ENCODE measurements around the gene CNTNAP2.

DNA sequence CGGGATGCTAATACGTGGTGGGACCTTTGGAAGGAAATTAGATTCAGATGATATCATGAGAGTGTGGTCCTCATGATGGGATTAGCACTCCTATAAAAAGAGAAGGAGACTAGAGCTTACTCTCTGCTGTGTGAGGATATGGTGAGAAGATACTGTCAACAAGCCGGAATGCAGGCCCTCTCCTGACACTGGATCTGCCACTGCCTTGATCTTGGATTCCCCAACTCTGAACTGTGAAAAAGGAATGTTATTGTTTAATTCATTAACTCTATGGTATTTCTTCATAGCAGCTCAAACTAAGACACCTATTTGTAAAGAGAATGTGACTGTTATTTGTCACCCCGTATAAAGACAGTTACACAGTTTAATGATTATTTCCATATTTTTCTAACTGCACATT lies 1246.5 kb downstream of the CNTNAP2 start:
- TF ChIP-seq, protein P1, sequence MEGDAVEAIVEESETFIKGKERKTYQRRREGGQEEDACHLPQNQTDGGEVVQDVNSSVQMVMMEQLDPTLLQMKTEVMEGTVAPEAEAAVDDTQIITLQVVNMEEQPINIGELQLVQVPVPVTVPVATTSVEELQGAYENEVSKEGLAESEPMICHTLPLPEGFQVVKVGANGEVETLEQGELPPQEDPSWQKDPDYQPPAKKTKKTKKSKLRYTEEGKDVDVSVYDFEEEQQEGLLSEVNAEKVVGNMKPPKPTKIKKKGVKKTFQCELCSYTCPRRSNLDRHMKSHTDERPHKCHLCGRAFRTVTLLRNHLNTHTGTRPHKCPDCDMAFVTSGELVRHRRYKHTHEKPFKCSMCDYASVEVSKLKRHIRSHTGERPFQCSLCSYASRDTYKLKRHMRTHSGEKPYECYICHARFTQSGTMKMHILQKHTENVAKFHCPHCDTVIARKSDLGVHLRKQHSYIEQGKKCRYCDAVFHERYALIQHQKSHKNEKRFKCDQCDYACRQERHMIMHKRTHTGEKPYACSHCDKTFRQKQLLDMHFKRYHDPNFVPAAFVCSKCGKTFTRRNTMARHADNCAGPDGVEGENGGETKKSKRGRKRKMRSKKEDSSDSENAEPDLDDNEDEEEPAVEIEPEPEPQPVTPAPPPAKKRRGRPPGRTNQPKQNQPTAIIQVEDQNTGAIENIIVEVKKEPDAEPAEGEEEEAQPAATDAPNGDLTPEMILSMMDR (IDR thresholded peaks at IDR 0.05): no peak
- TF ChIP-seq EP300 (IDR thresholded peaks at IDR 0.05): no peak
